Spleen (tissue), 7 donors: ENCODE data around the gene PTK6.

ENCODE experiments used
- CTCF ChIP-seq, 11 experiments: fragments of 200-600 bp in 7 of 11; fragments of 450-650 bp in 4 of 11; sonication (generic) in 4 of 11; IDR thresholded peaks in 8 of 11; conservative IDR thresholded peaks in 3 of 11; 1 replicate in 7 of 11; 2 replicates in 4 of 11; pipeline versions ENCODE4 v1.4.0 to v1.8.0; 2016 to 2021; ENCODE audit warnings: antibody characterized with exemption in 11 of 11, inconsistent platforms in 4 of 11, mild to moderate bottlenecking in 1 of 11
- POLR2A ChIP-seq, 3 donors: fragments of 450-650 bp; IDR thresholded peaks; one replicate each; pipeline ENCODE4 v1.5.1; 2017; ENCODE audit warnings: antibody characterized with exemption in 3 of 3, mild to moderate bottlenecking in 1 of 3
- donor health status: DM: no; HTN: no; CAD: no; lungs with moderate emphysema.
- donor health status: DM: no; HTN: no; CAD: no.
- donor health status: DM: no; HTN: no; CAD: no.

GRCh38 chr20:63505723-63506122 lies 31.5 kb downstream of the PTK6 start:
- TF ChIP-seq CTCF (IDR thresholded peaks at IDR 0.05 in 8 of 11, conservative IDR thresholded peaks at IDR 0.05 in 3 of 11) (no peak), POLR2A (IDR thresholded peaks at IDR 0.05) (no peak)
